AG04449 (cell line): ENCODE results near the gene ARHGAP26.
"Not testable (repeated sequence)": the region's sequence is repeated elsewhere in the genome, so short reads cannot be mapped to it uniquely, and the experiment has no call there.

ENCODE experiments used
- CTCF ChIA-PET: fragments of 350-600 bp; formaldehyde crosslinking; extraction: SDS; loops from one replicate; lab custom pipeline; 2021; ENCODE audit warnings: antibody characterized with exemption; lab: Yijun Ruan, JAX
- POLR2A ChIA-PET: fragments of 400-600, 350-600 bp; formaldehyde crosslinking; extraction: SDS; loops from one replicate; lab custom pipeline; 2020; ENCODE audit warnings: antibody characterized with exemption, inconsistent platforms; lab: Yijun Ruan, JAX
- DNase-seq: peaks from one replicate; pipeline ENCODE4 v3.0.0-alpha.2; 2010; ENCODE audit warnings: low read depth, low spot score
- H3K4me3 ChIP-seq: 2 replicates; pipeline ENCODE4 v1.5.1; 2011; ENCODE audit warnings: low read depth, mild to moderate bottlenecking, control low read depth, low read length
- TF ChIP-seq, protein P1 (sequence below): IDR thresholded peaks from one replicate; pipeline ENCODE4 v1.5.1; 2011; ENCODE audit warnings: mild to moderate bottlenecking, moderate library complexity, low read length, control low read depth, inconsistent platforms; ENCODE audit not compliant: insufficient read depth; ENCODE audit errors: missing control alignments

ARHGAP26 gene

DNA sequence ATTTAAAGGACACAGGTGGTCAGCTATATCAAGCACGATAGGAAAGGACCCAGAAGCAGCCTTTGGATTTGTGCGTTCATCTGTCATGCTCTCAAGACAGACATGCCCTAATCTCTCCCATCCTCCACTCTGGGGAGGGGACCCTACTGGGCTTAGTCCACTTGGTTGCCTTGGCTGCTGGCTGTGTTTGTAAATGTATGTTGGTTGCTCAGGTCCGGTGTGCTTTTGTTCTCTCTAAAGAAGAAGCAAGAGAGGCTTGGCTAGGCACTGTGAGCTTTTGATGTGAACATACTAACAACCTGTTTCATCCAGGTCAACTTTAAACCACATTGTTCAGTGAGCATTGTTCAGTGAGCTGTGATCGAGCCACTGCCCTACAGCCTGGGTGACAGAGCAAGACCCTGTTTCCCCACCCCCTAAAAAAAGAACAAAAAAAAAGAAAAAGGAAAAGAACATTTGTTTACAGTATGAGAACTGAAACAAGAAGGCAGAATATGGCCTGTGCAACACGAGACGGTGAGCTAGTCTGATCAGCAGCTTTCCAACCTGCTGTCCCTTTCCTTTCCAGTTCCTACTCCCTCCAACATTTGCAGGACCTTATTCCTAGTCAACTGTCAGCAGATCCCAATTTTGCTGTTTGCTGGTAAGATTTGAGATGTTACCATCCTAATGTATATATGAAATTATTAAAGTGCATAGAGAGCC, 228.3 kb downstream of the ARHGAP26 start:
- ChIA-PET POLR2A (interaction anchor here (0.6 kb wide), 1 partner anchor 18 kb away, joined by 3 read pairs; no protein-coding TSS in a partner anchor), CTCF (interaction anchor here (1.1 kb wide), 1 partner anchor 78 kb away, joined by 3 read pairs; no protein-coding TSS in a partner anchor)
- TF ChIP-seq, protein P1, sequence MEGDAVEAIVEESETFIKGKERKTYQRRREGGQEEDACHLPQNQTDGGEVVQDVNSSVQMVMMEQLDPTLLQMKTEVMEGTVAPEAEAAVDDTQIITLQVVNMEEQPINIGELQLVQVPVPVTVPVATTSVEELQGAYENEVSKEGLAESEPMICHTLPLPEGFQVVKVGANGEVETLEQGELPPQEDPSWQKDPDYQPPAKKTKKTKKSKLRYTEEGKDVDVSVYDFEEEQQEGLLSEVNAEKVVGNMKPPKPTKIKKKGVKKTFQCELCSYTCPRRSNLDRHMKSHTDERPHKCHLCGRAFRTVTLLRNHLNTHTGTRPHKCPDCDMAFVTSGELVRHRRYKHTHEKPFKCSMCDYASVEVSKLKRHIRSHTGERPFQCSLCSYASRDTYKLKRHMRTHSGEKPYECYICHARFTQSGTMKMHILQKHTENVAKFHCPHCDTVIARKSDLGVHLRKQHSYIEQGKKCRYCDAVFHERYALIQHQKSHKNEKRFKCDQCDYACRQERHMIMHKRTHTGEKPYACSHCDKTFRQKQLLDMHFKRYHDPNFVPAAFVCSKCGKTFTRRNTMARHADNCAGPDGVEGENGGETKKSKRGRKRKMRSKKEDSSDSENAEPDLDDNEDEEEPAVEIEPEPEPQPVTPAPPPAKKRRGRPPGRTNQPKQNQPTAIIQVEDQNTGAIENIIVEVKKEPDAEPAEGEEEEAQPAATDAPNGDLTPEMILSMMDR = no peak
- no peak for DNase-seq
- no peak overlapping the region for H3K4me3 ChIP-seq

DNA sequence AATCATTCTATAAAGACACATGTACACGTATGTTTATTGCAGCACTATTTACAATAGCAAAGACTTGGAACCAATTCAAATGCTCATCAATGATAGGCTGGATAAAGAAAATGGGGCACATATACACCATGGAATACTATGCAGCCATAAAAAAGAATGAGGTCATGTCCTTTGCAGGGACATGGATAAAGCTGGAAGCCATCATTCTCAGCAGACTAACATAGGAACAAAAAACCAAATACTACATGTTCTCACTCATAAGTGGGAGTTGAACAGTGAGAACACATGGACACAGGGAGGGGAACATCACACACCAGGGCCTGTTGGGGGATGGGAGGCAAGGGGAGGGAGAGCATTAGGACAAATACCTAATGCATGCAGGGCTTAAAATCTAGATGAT, 230.4 kb downstream of the ARHGAP26 start:
- DNase-seq, POLR2A ChIA-PET, CTCF ChIA-PET, H3K4me3 ChIP-seq: not testable (repeated sequence)

DNA sequence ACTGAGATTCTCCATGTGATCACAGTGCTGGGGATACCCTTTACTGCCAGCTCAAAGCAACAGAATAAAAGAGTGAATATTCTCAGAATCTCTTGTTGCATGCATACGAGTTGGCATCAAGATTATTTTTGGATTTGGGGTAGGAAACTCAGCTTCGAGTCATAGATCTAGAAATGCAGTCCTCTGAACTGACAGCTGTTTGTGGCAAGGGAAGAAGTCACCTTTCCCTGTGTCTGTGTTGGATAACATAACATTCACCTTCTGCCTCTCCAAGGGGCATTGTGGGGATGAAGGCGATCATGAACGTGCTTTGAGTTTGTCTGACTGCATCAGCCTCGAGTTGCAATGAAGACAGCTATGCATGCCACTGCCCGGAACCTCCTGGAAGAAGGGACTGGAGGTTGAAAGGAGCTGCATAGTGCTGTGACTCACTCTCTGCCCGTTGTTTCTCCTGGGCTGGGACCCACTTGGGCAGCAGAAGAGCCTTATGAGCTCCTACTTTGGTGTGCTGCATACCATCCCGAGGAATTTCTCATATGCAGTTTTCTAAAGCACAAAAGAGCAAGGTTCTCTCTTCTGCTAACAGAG, 231.7 kb downstream of the ARHGAP26 start:
- ChIA-PET CTCF (interaction anchor here (0.7 to 2.8 kb wide), 10 partner anchors 17 to 402 kb away, joined by 3 to 11 read pairs (median 4); partner anchors contain the start of gene NR3C1), POLR2A (interaction anchor here (0.5 to 1.3 kb wide), 5 partner anchors 18 to 550 kb away, joined by 3 to 4 read pairs (median 3); no protein-coding TSS in a partner anchor)
- no peak overlapping the region for H3K4me3 ChIP-seq
- TF ChIP-seq, protein P1 = no peak
- DNase-seq = no peak

DNA sequence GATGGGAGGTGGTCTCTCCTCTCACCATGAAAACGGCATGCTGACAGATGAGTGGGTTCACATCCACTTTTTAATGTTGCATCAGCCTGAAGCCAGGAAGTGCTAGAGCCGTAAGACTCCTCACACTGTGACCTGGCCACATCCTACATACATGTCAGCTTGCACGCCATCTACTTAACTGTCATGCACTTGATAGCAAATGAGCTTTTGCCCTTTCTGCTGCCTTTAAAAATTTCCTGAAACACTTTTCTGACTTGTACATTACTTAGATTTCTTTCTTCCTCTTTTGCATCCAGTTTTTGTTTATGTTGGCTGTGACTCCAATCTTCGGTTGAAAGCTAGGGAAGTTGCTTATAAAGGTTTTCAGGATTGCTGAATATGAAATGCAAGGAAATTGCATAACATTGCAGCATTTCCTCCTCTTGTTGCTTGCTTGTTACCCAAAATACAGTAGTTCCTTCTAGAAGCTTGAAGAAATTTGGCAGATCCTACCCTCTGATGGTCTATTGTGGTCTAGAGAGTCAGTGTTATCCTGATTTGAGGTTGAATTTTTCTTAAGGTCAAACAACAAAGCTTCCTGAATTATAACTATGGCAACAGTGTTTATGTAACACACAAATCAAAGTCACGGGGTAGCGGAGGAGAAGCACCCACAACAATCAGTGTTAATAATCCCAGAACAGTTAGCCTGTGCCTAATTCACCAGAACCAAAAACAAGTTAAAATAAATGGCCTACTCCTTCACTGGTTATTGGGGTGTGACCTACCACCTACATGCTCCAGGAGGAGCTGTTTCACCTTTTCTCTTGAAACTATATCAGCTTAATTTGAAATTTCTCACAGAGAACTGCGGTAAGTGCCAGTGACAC, 232.5 kb downstream of the ARHGAP26 start:
- ChIA-PET CTCF (interaction anchor here (0.8 to 2.8 kb wide), 16 partner anchors 10 to 1168 kb away, joined by 3 to 11 read pairs (median 4); partner anchors contain the start of genes KCTD16, NR3C1 and YIPF5), POLR2A (interaction anchor here (0.6 to 1.3 kb wide), 4 partner anchors 19 to 59 kb away, joined by 3 to 4 read pairs (median 4); no protein-coding TSS in a partner anchor)
- TF ChIP-seq, protein P1 = peak; percentile 39
- DNase-seq = peak; percentile 41
- H3K4me3 ChIP-seq = no peak overlapping the region

DNA sequence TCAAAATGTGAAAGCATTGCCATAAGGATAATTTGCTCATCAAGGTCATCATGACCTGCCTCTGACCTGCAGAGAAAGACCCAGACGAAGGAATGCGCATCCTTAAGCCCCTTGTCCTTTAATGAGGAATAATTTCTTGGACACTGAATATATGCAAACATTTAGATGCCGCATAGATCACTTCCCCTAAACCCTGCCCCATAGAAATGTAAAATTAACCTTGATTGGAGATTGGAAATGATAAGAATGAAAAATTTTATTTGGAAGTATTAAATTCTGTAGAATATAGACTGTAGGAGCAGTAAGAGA, 233.1 kb downstream of the ARHGAP26 start:
- ChIA-PET POLR2A (interaction anchor here (0.6 kb wide), 1 partner anchor 38 kb away, joined by 3 read pairs; no protein-coding TSS in a partner anchor), CTCF (interaction anchor here (0.8 to 2.8 kb wide), 12 partner anchors 11 to 1167 kb away, joined by 3 to 11 read pairs (median 4); partner anchors contain the start of genes KCTD16, NR3C1 and YIPF5)
- TF ChIP-seq, protein P1 = no peak
- no peak for DNase-seq
- no peak overlapping the region for H3K4me3 ChIP-seq
